C4-2B (cell line): Measurements from ENCODE around the gene ALKBH7.
"Not testable (repeated sequence)": the region's sequence is repeated elsewhere in the genome, so short reads cannot be mapped to it uniquely, and the experiment has no call there.

ENCODE experiments used
- H3K27ac ChIP-seq: fragments of 450-650 bp; 2 replicates; pipeline ENCODE4 v1.5.1; 2017
- CTCF ChIP-seq: fragments of 450-650 bp; conservative IDR thresholded peaks from 2 replicates; pipeline ENCODE4 v1.5.1; 2017; ENCODE audit warnings: mild to moderate bottlenecking
- ZFX ChIP-seq: fragments of 450-650 bp; IDR thresholded peaks from 2 replicates; pipeline ENCODE4 v1.6.1; 2017

ALKBH7 gene

GRCh38 chr19:6359568-6360341 is 12.8 kb upstream of the ALKBH7 start:
- no peak overlapping the region for H3K27ac ChIP-seq
- TF ChIP-seq CTCF (no peak), ZFX (no peak)

DNA sequence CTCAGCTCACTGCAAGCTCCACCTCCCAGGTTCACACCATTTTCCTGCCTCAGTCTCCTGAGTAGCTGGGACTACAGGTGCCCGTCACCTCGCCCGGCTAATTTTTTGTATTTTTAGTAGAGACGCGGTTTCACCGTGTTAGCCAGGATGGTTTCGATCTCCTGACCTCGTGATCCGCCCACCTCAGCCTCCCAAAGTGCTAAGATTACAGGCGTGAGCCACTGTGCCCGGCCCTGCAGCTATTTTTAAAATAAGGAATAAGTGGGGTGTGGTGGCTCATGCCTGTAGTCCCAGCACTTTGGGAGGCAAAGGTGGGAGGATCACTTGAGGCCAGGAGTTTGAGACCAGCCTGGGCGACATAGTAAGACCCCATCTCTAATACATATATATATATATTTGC is 12.1 kb upstream of the ALKBH7 start:
- not testable (repeated sequence) for H3K27ac ChIP-seq

DNA sequence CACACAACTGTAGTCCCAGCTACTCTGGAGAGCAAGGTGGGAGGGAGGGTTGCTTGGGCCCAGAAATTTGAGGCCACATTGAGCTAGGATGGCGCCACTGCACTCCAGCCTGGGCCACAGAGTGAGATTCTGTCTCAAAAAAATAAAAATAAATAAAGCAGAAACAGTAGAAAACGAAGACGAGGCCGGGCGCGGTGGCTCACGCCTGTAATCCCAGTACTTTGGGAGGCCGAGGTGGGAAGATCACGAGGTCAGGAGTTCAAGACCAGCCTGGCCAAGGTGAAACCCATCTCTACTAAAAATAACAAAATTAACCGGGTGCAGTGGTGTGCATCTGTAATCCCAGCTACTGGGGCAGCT is 11.8 kb upstream of the ALKBH7 start:
- H3K27ac ChIP-seq, result peak overlapping the region; percentile 88

- TF ChIP-seq CTCF (no peak), ZFX (no peak)
- peak overlapping the region; percentile 88 for H3K27ac ChIP-seq
These were observed 10.6 kb upstream of the ALKBH7 start for GRCh38 chr19:6362027-6362350.

DNA sequence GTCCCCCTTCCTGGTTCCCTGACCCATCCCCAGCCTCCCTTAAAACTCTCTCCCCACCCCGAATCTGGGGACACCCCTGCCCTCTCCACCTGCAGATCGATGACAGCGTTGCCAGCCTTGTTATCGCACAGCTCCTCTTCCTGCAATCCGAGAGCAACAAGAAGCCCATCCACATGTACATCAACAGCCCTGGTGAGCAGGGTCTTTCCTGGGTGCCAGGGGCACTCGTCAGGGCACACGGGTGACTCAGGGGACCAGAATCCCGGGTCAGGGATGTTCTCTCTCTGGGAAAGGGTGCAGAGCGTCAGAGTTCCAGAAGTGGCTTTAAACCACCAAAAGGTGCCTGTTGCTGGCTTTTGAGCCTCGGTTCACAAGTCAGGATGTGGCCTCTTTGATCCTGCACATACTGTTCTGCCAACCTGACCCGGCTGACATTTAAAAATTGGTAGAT is 10.2 kb upstream of the ALKBH7 start:
- H3K27ac ChIP-seq, result peak overlapping the region; percentile 88
- TF ChIP-seq CTCF (no peak), ZFX (no peak)

DNA sequence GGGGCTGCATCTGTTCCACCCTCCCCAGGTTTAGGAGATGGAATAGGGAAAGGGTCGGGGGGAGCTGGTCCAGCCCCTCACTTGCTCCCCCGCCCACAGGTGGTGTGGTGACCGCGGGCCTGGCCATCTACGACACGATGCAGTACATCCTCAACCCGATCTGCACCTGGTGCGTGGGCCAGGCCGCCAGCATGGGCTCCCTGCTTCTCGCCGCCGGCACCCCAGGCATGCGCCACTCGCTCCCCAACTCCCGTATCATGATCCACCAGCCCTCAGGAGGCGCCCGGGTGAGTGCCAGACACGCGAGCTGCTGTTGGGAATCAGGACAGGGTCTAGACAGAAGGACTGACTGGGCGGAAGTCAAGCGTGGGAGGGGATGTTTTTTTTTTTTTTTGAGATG is 8.2 kb upstream of the ALKBH7 start:
- no peak for TF ChIP-seq ZFX
- no peak for TF ChIP-seq CTCF
- H3K27ac ChIP-seq, result no peak overlapping the region

- H3K27ac ChIP-seq, result peak overlapping the region; percentile 98
- no peak for TF ChIP-seq CTCF
- TF ChIP-seq ZFX, result no peak
These were observed 660 bp downstream of the ALKBH7 start for GRCh38 chr19:6373096-6373812.

GRCh38 chr19:6373813-6374108 is 1.2 kb downstream of the ALKBH7 start:
- H3K27ac ChIP-seq, result peak overlapping the region; percentile 98

More at GRCh38 chr19:6373813-6374108, 1.2 kb downstream of the ALKBH7 start:
- TF ChIP-seq ZFX (no peak), CTCF (no peak)
